Measurements from ENCODE around the gene TTC7B. TPM values are rescaled to one million over a fixed set of nuclear protein-coding genes. Genes with fewer than 3 reads are reported as not detected.

TTC7B gene
- total and polyA plus RNA-seq, 7 donors, result 5.5 to 70.9 (median 46.8) TPM

DNA sequence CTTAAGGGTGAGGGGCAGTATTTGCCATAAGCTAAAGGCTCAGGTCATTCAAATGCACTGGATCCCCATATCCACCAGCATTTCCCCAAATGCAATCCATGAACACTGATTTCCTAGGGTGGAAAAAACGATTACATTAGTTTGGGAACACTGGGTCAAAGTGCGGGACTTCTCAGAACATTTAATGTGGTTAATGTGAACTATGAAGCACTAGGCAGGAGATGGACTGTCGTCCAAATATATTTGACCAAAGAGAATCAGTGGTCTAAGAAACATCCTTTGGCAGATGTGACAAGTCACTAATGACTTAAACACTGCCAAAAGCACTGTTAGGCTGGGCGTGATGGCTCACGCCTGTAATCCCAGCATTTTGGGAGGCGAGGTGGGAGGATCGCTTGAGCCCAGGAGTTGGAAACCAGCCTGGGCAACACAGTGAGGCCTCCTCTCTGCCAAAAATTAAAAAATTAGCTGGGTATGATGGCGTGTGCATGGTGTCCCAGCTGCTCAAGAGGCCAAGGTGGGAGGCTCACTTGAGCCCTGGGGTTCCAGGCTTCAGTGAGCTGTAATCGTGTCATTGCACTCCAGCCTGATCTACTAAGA is 214.0 kb downstream of the TTC7B start:
- Histone ChIP-seq H3K36me3 (no peaks in the 10 kb centered on the region), H3K27ac (no peak overlapping the region), H3K4me1 (peaks cover 0 to 15% (median 12%) of the 10 kb centered on the region in 4 donors), H3K4me3 (no peak overlapping the region), H3K27me3 (no peaks in the 10 kb centered on the region), H3K9me3 (no peaks in the 10 kb centered on the region)
- intact Hi-C loops (cut with DNase I), result no loop called here
- TF ChIP-seq POLR2AphosphoS5 (IDR thresholded peaks at IDR 0.05) (no peak), POLR2A (IDR thresholded peaks at IDR 0.05) (no peak), EP300 (IDR thresholded peaks at IDR 0.05) (no peak)
- TF ChIP-seq, protein P1, sequence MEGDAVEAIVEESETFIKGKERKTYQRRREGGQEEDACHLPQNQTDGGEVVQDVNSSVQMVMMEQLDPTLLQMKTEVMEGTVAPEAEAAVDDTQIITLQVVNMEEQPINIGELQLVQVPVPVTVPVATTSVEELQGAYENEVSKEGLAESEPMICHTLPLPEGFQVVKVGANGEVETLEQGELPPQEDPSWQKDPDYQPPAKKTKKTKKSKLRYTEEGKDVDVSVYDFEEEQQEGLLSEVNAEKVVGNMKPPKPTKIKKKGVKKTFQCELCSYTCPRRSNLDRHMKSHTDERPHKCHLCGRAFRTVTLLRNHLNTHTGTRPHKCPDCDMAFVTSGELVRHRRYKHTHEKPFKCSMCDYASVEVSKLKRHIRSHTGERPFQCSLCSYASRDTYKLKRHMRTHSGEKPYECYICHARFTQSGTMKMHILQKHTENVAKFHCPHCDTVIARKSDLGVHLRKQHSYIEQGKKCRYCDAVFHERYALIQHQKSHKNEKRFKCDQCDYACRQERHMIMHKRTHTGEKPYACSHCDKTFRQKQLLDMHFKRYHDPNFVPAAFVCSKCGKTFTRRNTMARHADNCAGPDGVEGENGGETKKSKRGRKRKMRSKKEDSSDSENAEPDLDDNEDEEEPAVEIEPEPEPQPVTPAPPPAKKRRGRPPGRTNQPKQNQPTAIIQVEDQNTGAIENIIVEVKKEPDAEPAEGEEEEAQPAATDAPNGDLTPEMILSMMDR (IDR thresholded peaks at IDR 0.05), result no peak
- peak; percentile 29 for DNase-seq
- WGBS, 2 donors, result 85% methylated on average over 9 of the region's 9 CpGs

DNA sequence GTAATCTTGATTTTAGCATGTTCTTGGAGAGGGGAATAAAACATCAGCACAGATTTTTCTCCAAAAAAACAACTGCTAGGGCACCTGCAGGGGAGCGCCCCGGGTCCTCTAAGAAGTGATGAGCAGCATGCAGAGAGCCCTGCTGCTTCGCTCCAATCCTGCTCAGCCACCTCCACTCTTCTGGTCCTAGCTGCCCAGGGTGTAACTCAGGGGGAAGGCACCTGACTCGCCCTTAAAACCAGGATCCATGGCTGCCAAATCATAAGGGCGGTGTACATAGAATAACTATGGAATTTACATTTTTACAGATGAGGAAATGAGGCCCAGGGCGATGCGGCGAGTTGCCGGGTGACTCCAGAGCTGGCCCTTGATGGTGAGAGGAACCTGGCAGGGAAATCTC is 214.7 kb downstream of the TTC7B start:
- peaks cover 0 to 15% (median 12%) of the 10 kb centered on the region in 4 donors for H3K4me1 ChIP-seq
- intact Hi-C loops (cut with DNase I), result no loop called here

DNA sequence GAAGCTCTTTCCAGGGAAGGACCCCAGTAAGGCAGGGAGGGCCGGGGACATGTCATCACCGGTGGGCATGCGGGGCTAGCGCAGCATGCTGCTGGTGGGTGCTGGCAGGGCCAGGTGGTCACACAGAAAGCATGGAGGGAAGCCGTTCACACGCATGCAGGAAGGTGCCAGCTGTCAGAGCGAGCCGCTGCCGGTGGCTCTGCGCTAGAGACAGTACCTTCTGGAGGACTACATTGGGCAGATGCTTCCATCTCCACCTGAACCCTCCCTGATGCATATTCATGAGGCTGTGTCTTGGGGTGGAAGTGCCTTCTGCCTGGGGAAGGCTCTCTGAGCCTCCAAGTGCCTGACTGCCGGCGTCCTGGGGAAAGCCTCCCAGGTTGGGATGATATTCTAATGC is 215.6 kb downstream of the TTC7B start:
- TF ChIP-seq EP300 (IDR thresholded peaks at IDR 0.05) (no peak), POLR2AphosphoS5 (IDR thresholded peaks at IDR 0.05) (no peak), POLR2A (IDR thresholded peaks at IDR 0.05) (no peak)
- TF ChIP-seq, protein P1 (IDR thresholded peaks at IDR 0.05), result no peak
- H3K36me3 ChIP-seq, result no peaks in the 10 kb centered on the region
- no peaks in the 10 kb centered on the region for H3K27me3 ChIP-seq
- no peak overlapping the region for H3K27ac ChIP-seq
- H3K4me3 ChIP-seq, result no peak overlapping the region
- DNase-seq, result peak; percentile 49
- WGBS, 2 donors, result 91 to 93% methylated on average over 12 of the region's 12 CpGs
- H3K4me1 ChIP-seq, result peaks cover 0 to 15% (median 12%) of the 10 kb centered on the region in 4 donors
- intact Hi-C loops (cut with DNase I), result no loop called here
- H3K9me3 ChIP-seq, result no peaks in the 10 kb centered on the region

More for the DNA sequence above, 214.7 kb downstream of the TTC7B start:
- H3K36me3 ChIP-seq, result no peaks in the 10 kb centered on the region
- TF ChIP-seq, protein P1 (IDR thresholded peaks at IDR 0.05), result no peak
- TF ChIP-seq EP300 (IDR thresholded peaks at IDR 0.05) (no peak), POLR2AphosphoS5 (IDR thresholded peaks at IDR 0.05) (no peak), POLR2A (IDR thresholded peaks at IDR 0.05) (no peak)
- H3K4me3 ChIP-seq, result no peak overlapping the region
- H3K9me3 ChIP-seq, result no peaks in the 10 kb centered on the region
- H3K27me3 ChIP-seq, result no peaks in the 10 kb centered on the region
- peak; percentile 53 for DNase-seq
- H3K27ac ChIP-seq, result no peak overlapping the region
- WGBS, 2 donors, result 77 to 88% methylated on average over 9 of the region's 9 CpGs

DNA sequence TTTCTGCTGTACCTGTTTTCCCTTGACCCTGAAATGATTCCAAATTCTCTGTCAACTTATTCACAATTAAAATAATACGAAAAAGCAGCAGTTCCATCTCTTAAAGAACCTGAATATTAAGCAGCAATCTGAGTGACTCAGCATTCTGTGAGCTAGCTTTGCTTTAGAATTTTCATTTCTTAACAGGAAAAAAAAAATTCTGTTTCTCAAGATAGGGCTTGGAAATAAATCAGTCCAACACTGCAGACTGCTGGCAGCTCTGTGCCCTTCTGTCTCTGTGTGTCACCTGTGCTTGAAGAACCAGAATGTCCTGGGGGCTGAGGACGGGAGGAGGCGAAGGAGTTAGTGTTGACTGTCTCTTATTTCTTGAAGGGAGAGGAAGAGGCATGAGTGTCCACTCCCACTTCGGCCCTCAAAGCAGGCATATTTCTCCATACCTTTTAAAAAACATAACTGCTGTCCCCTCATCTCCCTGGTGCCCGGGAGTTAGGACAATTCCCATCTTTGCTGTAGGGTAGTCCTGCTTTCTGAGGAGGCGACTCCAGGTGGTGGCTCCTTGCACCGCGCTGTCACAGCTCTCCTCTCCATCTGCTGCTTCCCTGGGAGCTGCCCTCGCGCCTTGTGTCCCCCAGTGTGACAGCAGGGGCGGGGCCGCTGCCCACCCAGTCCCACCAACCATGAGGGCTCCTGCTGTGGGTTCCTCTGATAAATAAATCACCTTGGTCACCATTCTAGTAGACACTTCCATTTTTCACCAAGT is 216.3 kb downstream of the TTC7B start:
- H3K9me3 ChIP-seq, result no peaks in the 10 kb centered on the region
- intact Hi-C loops (cut with DNase I), result no loop called here
- peaks cover 0 to 15% (median 12%) of the 10 kb centered on the region in 4 donors for H3K4me1 ChIP-seq
- no peak overlapping the region for H3K4me3 ChIP-seq
- TF ChIP-seq EP300 (IDR thresholded peaks at IDR 0.05), result no peak
- TF ChIP-seq, protein P1 (IDR thresholded peaks at IDR 0.05), result no peak
- no peak for TF ChIP-seq POLR2AphosphoS5 (IDR thresholded peaks at IDR 0.05)
- no peak for TF ChIP-seq POLR2A (IDR thresholded peaks at IDR 0.05)
- WGBS, 2 donors, result 65 to 76% methylated on average over 12 of the region's 12 CpGs
- peak overlapping the region in 2 of 4 donors; percentile 33 to 46 for H3K27ac ChIP-seq
- no peaks in the 10 kb centered on the region for H3K27me3 ChIP-seq
- DNase-seq, result peak; percentile 53
- H3K36me3 ChIP-seq, result no peaks in the 10 kb centered on the region
